GM18507 (cell line): ENCODE measurements around the gene PLCB1.

Experiments used
- DNase-seq: peaks from one replicate; pipeline ENCODE4 v3.0.0; 2011; ENCODE audit warnings: low read depth; ENCODE audit not compliant: insufficient read length; ENCODE audit errors: extremely low spot score
- FAIRE-seq: peaks from 2 replicates; lab custom pipeline; 2011; peaks lifted over from hg19 to GRCh38; lab: Jason Lieb, UNC

PLCB1 gene

GRCh38 chr20:8284902-8285301 is 152.8 kb downstream of the PLCB1 start:
- no peak for FAIRE-seq
- DNase-seq: no peak

GRCh38 chr20:8287340-8287739 is 155.3 kb downstream of the PLCB1 start:
- DNase-seq (no peak), FAIRE-seq (no peak)

GRCh38 chr20:8291200-8291599 is 159.1 kb downstream of the PLCB1 start:
- DNase-seq: no peak
- no peak for FAIRE-seq

- DNase-seq (no peak), FAIRE-seq (no peak)
Observed at GRCh38 chr20:8291873-8292272, 159.8 kb downstream of the PLCB1 start.

- DNase-seq (no peak), FAIRE-seq (no peak)
Observed at GRCh38 chr20:8292793-8293192, 160.7 kb downstream of the PLCB1 start.

GRCh38 chr20:8293750-8294149 is 161.7 kb downstream of the PLCB1 start:
- FAIRE-seq: no peak

GRCh38 chr20:8296536-8296935 is 164.5 kb downstream of the PLCB1 start:
- DNase-seq (no peak), FAIRE-seq (no peak)

More at GRCh38 chr20:8293750-8294149, 161.7 kb downstream of the PLCB1 start:
- DNase-seq: no peak

GRCh38 chr20:8298426-8299043 is 166.5 kb downstream of the PLCB1 start:
- DNase-seq (no peak), FAIRE-seq (no peak)

- FAIRE-seq (no peak), DNase-seq (no peak)
Observed at GRCh38 chr20:8299921-8300320, 167.9 kb downstream of the PLCB1 start.

- DNase-seq (no peak), FAIRE-seq (no peak)
Observed at GRCh38 chr20:8301655-8302054, 169.6 kb downstream of the PLCB1 start.

GRCh38 chr20:8303651-8304050 is 171.6 kb downstream of the PLCB1 start:
- DNase-seq (no peak), FAIRE-seq (no peak)

- no peak for FAIRE-seq
- DNase-seq: no peak
Observed at GRCh38 chr20:8304124-8304816, 172.2 kb downstream of the PLCB1 start.

- FAIRE-seq (peak; percentile 77), DNase-seq (peak; percentile 26)
Observed at GRCh38 chr20:8305449-8305978, 173.4 kb downstream of the PLCB1 start.

- DNase-seq (no peak), FAIRE-seq (no peak)
Observed at GRCh38 chr20:8306937-8307336, 174.9 kb downstream of the PLCB1 start.

GRCh38 chr20:8309634-8310033 is 177.6 kb downstream of the PLCB1 start:
- DNase-seq (no peak), FAIRE-seq (no peak)

- FAIRE-seq (no peak), DNase-seq (no peak)
Observed at GRCh38 chr20:8310618-8311017, 178.6 kb downstream of the PLCB1 start.

GRCh38 chr20:8313073-8313472 is 181.0 kb downstream of the PLCB1 start:
- no peak for DNase-seq
- no peak for FAIRE-seq

GRCh38 chr20:8315639-8316573 is 183.8 kb downstream of the PLCB1 start:
- no peak for DNase-seq
- FAIRE-seq: no peak

- FAIRE-seq: no peak
- no peak for DNase-seq
Observed at GRCh38 chr20:8317448-8317847, 185.4 kb downstream of the PLCB1 start.

- DNase-seq (no peak), FAIRE-seq (no peak)
Observed at GRCh38 chr20:8318965-8319625, 187.0 kb downstream of the PLCB1 start.
